K562 (cell line): Measurements from ENCODE around the gene NUTF2. TPM values are rescaled to one million over a fixed set of nuclear protein-coding genes. Genes with fewer than 3 reads are reported as not detected.

Source experiments
- CXXC5 ChIP-seq: fragments of 250-450 bp; sonication (Bioruptor Pico); IDR thresholded peaks from 2 replicates; pipeline ENCODE4 v1.8.0; 2022; ENCODE audit warnings: inconsistent platforms, mild to moderate bottlenecking, moderate library complexity
- EP300 ChIP-seq: IDR thresholded peaks from 2 replicates; pipeline ENCODE4 v1.6.1; 2012; ENCODE audit warnings: low read length, improper control_type of control experiment
- FOXK1 ChIP-seq: sonication (generic); formaldehyde crosslinking; IDR thresholded peaks from 2 replicates; pipeline ENCODE4 v1.8.0; 2022; ENCODE audit warnings: missing genetic modification reagents, mild to moderate bottlenecking, borderline replicate concordance
- FOXK2 ChIP-seq, 2 experiments: fragments of 450-650 bp; IDR thresholded peaks in 1 of 2; conservative IDR thresholded peaks in 1 of 2; 2 replicates each; pipeline ENCODE4 v1.6.1; 2016; ENCODE audit warnings: low read depth in 2 of 2, mild to moderate bottlenecking in 1 of 2
- GABPA ChIP-seq: fragments of 200-800 bp; sonication (Bioruptor generic); conservative IDR thresholded peaks from 2 replicates; pipeline ENCODE4 v1.6.1; 2016; ENCODE audit warnings: low read depth, missing genetic modification characterization, missing compliant biosample characterization
- GATAD2B ChIP-seq: fragments of 450-650 bp; IDR thresholded peaks from 2 replicates; pipeline ENCODE4 v1.6.1; 2017; ENCODE audit warnings: mild to moderate bottlenecking, borderline replicate concordance
- HNRNPH1 ChIP-seq: fragments of 200-400 bp; formaldehyde crosslinking; optimal IDR thresholded peaks from 2 replicates; pipeline ENCODE3; 2017; ENCODE audit warnings: low read depth, mild to moderate bottlenecking, low read length, moderate library complexity
- HOXB6 ChIP-seq: fragments of 250-450 bp; sonication (Bioruptor Pico); IDR thresholded peaks from 2 replicates; pipeline ENCODE4 v1.5.1; 2022; ENCODE audit warnings: mild to moderate bottlenecking, borderline replicate concordance
- KAT2B ChIP-seq: IDR thresholded peaks from one replicate; pipeline ENCODE4 v1.6.1; 2012; ENCODE audit warnings: low read depth, mild to moderate bottlenecking, control low read depth, inconsistent platforms, low read length, moderate library complexity
- KAT7 ChIP-seq: sonication (generic); formaldehyde crosslinking; IDR thresholded peaks from 2 replicates; pipeline ENCODE4 v1.8.0; 2022; ENCODE audit warnings: missing genetic modification reagents, mild to moderate bottlenecking, borderline replicate concordance
- KLF16 ChIP-seq: IDR thresholded peaks from 2 replicates; pipeline ENCODE4 v1.6.1; 2016; ENCODE audit warnings: antibody characterized with exemption
- MTA3 ChIP-seq: fragments of 450-650 bp; formaldehyde crosslinking; IDR thresholded peaks from 2 replicates; pipeline ENCODE4 v1.6.1; 2017; ENCODE audit warnings: mild to moderate bottlenecking, borderline replicate concordance
- NBN ChIP-seq: fragments of 450-650 bp; IDR thresholded peaks from 2 replicates; pipeline ENCODE4 v1.6.1; 2016; ENCODE audit warnings: low read depth, mild to moderate bottlenecking
- POLR2AphosphoS2 ChIP-seq: IDR thresholded peaks from 2 replicates; pipeline ENCODE4 v1.6.1; 2012; ENCODE audit warnings: low read length, improper control_type of control experiment
- SIN3A ChIP-seq, 2 experiments: fragments of 150-350 bp in 1 of 2; IDR thresholded peaks; 2 replicates each; pipeline ENCODE4 v1.6.1; 2011 to 2016; ENCODE audit warnings: borderline replicate concordance in 2 of 2, low read depth in 2 of 2, low read length in 2 of 2, mild to moderate bottlenecking in 2 of 2, moderate library complexity in 2 of 2; ENCODE audit not compliant: control insufficient read depth in 1 of 2
- SMAD4 ChIP-seq: fragments of 250-450 bp; sonication (Bioruptor Pico); conservative IDR thresholded peaks from 2 replicates; pipeline ENCODE4 v1.8.0; 2021; ENCODE audit warnings: inconsistent platforms, mild to moderate bottlenecking, moderate library complexity
- SREBF1 ChIP-seq: fragments of 150-350 bp; IDR thresholded peaks from 2 replicates; pipeline ENCODE4 v1.6.1; 2014; ENCODE audit warnings: antibody characterized with exemption, low read depth, low read length, borderline replicate concordance
- SRSF1 ChIP-seq: fragments of 200-400 bp; formaldehyde crosslinking; IDR thresholded peaks from 2 replicates; pipeline ENCODE4 v1.6.1; 2017; ENCODE audit warnings: mild to moderate bottlenecking, low read depth, low read length, moderate library complexity
- TBP ChIP-seq: optimal IDR thresholded peaks from 2 replicates; pipeline ENCODE3; 2011; ENCODE audit warnings: low read depth, low read length, improper control_type of control experiment
- ZBTB8A ChIP-seq: fragments of 450-650 bp; IDR thresholded peaks from 2 replicates; pipeline ENCODE4 v1.6.1; 2018; ENCODE audit warnings: mild to moderate bottlenecking, moderate library complexity; ENCODE audit not compliant: partially characterized antibody
- ZKSCAN8 ChIP-seq: fragments of 200-800 bp; sonication (Bioruptor generic); IDR thresholded peaks from 2 replicates; pipeline ENCODE4 v1.6.1; 2016; ENCODE audit warnings: missing genetic modification characterization, missing compliant biosample characterization
- ZNF561 ChIP-seq: fragments of 450-650 bp; formaldehyde crosslinking; conservative IDR thresholded peaks from 2 replicates; pipeline ENCODE4 v1.4.0; 2020; ENCODE audit warnings: mild to moderate bottlenecking, moderate library complexity
- polyA plus RNA-seq, 8 experiments: library from polyadenylated mRNA; depleted of rRNA in 4 of 8; stranded (reverse) in 5 of 8; unstranded in 3 of 8; fragments of >200 nt; fragmentation: Nextera tagmentation in 2 of 8; fragmentation: Illumina TruSeq in 1 of 8; extraction: Ambion mirVana in 2 of 8; extraction: Trizol in 1 of 8; gene quantifications; 2 replicates each; pipeline versions ENCODE4 v1.2.1 to v1.2.3, GENCODE V29; 2011 to 2014; ENCODE audit warnings: inconsistent platforms in 1 of 8, missing spikeins in 1 of 8
- total RNA-seq, 7 experiments: library from RNA; depleted of rRNA in 6 of 7; stranded (reverse); fragments of >200 nt in 6 of 7; fragmentation: Illumina TruSeq in 2 of 7; extraction: Trizol in 2 of 7; gene quantifications; 2 replicates each; pipeline versions ENCODE4 v1.2.1 to v1.2.3, GENCODE V29; 2011 to 2021; ENCODE audit warnings: low replicate concordance in 1 of 7
- TF ChIP-seq, protein P1 (sequence below), 2 experiments: fragments of 250-450 bp in 1 of 2; fragments of 450-650 bp in 1 of 2; sonication (Bioruptor Pico) in 1 of 2; IDR thresholded peaks; 2 replicates each; pipeline versions ENCODE4 v1.6.1 to v1.8.0; 2016 to 2021; ENCODE audit warnings: mild to moderate bottlenecking in 2 of 2, moderate library complexity in 2 of 2, missing compliant biosample characterization in 1 of 2, missing genetic modification characterization in 1 of 2
- TF ChIP-seq, protein P2 (sequence below), 2 experiments: fragments of 450-650 bp in 1 of 2; sonication (generic) in 1 of 2; formaldehyde crosslinking; conservative IDR thresholded peaks; 2 replicates each; pipeline versions ENCODE4 v1.4.0 to v1.8.1; 2020 to 2022; ENCODE audit warnings: mild to moderate bottlenecking in 1 of 2, missing genetic modification reagents in 1 of 2
- TF ChIP-seq, protein P3 (sequence below): fragments of 450-650 bp; IDR thresholded peaks from 2 replicates; pipeline ENCODE4 v1.6.1; 2016; ENCODE audit warnings: mild to moderate bottlenecking

NUTF2 gene
- total and polyA plus RNA-seq, 9 of the 15 experiments (the other 6 are each of a cell fraction or from before 2014, with no cell fraction given): 106 to 248 (median 147) TPM

DNA sequence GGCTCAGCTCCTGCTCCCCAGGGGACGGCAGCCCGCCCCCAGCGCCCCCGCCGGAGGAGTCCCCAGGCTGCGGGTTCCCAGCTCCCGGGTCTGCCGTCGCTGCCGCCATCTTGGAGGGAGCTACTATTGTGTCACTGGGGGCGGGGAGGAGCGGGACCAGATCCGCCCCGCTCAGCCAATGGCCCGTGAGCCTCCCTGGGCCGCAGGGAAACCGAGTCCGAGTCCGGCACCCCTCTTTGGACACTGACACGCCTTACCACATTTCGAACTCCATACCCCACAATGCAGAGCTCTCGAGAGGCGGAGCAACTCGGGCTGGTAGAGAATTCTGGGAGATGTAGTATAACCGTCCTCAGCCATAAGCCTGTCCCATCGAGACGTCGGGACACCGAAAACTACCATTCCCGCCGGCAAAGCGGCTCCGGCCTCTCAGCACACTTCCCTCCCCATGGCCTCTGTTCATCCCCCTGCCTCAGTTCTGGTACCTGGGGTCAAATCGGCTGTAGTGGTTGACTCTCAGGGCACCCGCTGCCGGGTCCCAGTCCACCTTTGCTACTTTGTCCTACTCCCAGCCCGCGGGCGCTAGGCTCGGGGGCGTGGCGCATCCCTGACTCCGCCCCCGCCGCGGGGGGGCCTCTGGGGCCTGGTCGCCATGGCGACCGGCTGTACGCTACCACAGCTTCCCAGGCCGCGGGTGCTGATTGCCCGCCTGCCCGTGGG, 40.1 kb upstream of the NUTF2 start, which contains the start of the genes RANBP10 and TSNAXIP1 (continued):
- peak; percentile 38; the same call in 1 of the 2 replicates for TF ChIP-seq POLR2AphosphoS2
- peak; percentile 41; the same call in 1 of the 2 replicates for TF ChIP-seq KAT7 (CRISPR knock-in tag)
- TF ChIP-seq ZNF561: peak; percentile 60; the same call in 1 of the 2 replicates
- no peak for TF ChIP-seq EP300
- TF ChIP-seq GATAD2B: no peak
- TF ChIP-seq, protein P1, sequence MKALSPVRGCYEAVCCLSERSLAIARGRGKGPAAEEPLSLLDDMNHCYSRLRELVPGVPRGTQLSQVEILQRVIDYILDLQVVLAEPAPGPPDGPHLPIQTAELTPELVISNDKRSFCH (CRISPR knock-in tag; IDR thresholded peaks at IDR 0.05): no peak
- TF ChIP-seq, protein P1 (tag; IDR thresholded peaks at IDR 0.05): peak; percentile 63
- TF ChIP-seq, protein P2, sequence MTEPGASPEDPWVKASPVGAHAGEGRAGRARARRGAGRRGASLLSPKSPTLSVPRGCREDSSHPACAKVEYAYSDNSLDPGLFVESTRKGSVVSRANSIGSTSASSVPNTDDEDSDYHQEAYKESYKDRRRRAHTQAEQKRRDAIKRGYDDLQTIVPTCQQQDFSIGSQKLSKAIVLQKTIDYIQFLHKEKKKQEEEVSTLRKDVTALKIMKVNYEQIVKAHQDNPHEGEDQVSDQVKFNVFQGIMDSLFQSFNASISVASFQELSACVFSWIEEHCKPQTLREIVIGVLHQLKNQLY (CRISPR knock-in tag; conservative IDR thresholded peaks at IDR 0.05): no peak
- TF ChIP-seq ZKSCAN8 (CRISPR knock-in tag): no peak
- TF ChIP-seq ZBTB8A: no peak
- peak; percentile 46 for TF ChIP-seq MTA3
- TF ChIP-seq KLF16: no peak
- TF ChIP-seq NBN: no peak
- TF ChIP-seq FOXK1 (CRISPR knock-in tag): no peak
- TF ChIP-seq, protein P3, sequence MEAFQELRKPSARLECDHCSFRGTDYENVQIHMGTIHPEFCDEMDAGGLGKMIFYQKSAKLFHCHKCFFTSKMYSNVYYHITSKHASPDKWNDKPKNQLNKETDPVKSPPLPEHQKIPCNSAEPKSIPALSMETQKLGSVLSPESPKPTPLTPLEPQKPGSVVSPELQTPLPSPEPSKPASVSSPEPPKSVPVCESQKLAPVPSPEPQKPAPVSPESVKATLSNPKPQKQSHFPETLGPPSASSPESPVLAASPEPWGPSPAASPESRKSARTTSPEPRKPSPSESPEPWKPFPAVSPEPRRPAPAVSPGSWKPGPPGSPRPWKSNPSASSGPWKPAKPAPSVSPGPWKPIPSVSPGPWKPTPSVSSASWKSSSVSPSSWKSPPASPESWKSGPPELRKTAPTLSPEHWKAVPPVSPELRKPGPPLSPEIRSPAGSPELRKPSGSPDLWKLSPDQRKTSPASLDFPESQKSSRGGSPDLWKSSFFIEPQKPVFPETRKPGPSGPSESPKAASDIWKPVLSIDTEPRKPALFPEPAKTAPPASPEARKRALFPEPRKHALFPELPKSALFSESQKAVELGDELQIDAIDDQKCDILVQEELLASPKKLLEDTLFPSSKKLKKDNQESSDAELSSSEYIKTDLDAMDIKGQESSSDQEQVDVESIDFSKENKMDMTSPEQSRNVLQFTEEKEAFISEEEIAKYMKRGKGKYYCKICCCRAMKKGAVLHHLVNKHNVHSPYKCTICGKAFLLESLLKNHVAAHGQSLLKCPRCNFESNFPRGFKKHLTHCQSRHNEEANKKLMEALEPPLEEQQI: no peak
- TF ChIP-seq SRSF1: no peak
- TF ChIP-seq HOXB6: no peak
- TF ChIP-seq SIN3A (IDR thresholded peaks at IDR 0.05; ENCODE audit: borderline replicate concordance in 2 of 2, control insufficient read depth in 1 of 2, low read depth in 2 of 2, low read length in 2 of 2): peak in 1 of 2 experiments; percentile 87; a peak in 1 of 4 replicates
- TF ChIP-seq TBP: peak; percentile 95
- 0 out of 4 replicates have a peak, but pooled peaks of 1 of the 2 experiments have one; percentile 40 for TF ChIP-seq FOXK2 (conservative IDR thresholded peaks at IDR 0.05 in 1 of 2, IDR thresholded peaks at IDR 0.05 in 1 of 2; ENCODE audit: low read depth in 2 of 2)
- peak; percentile 66 for TF ChIP-seq SMAD4 (CRISPR knock-in tag)
- peak; percentile 86 for TF ChIP-seq CXXC5 (CRISPR knock-in tag)
- TF ChIP-seq GABPA (tag): peak; percentile 81
- TF ChIP-seq HNRNPH1: no peak
- TF ChIP-seq KAT2B: no peak
- TF ChIP-seq SREBF1: 0 out of 2 replicates have a peak, but pooled peaks have one; percentile 35
